GM18858 (cell line): ENCODE results near the gene MSRB2.

Experiments
- ATAC-seq: cut with Tn5 transposase; IDR thresholded peaks from one replicate; pipeline ENCODE4 v1.9.1; 2021; ENCODE audit not compliant: unreplicated experiment

The MSRB2 gene

GRCh38 chr10:23158370-23158769 lies 63.0 kb downstream of the MSRB2 start:
- ATAC-seq: no peak

- no peak for ATAC-seq
Measured at GRCh38 chr10:23171232-23171876, 76.0 kb downstream of the MSRB2 start.
